Neural cell (in vitro differentiated cells): ENCODE results near the gene WDR87. TPM values are rescaled to one million over a fixed set of nuclear protein-coding genes. Genes with fewer than 3 reads are reported as not detected.

Source experiments
- H2AFZ ChIP-seq: fragments of 200-600, 300-800 bp; sonication (generic), shearing (Covaris generic); 2 replicates; pipeline ENCODE4 v1.6.0; 2014; ENCODE audit warnings: low read depth, mild to moderate bottlenecking, antibody characterized with exemption, low read length, moderate library complexity
- H3F3A ChIP-seq: fragments of 200-600 bp; shearing (Covaris generic); 2 replicates; pipeline ENCODE4 v1.6.1; 2016; ENCODE audit warnings: mild to moderate bottlenecking, moderate library complexity, mixed read lengths, antibody characterized with exemption, low read length; ENCODE audit not compliant: insufficient read depth, poor library complexity, severe bottlenecking
- H3K27ac ChIP-seq: fragments of 200-600, 300-800 bp; sonication (generic), shearing (Covaris generic); 2 replicates; pipeline ENCODE4 v1.5.1; 2014; ENCODE audit warnings: mild to moderate bottlenecking, low read length, moderate library complexity
- H3K27me3 ChIP-seq: fragments of 300-800, 200-600 bp; sonication (generic), shearing (Covaris generic); 2 replicates; pipeline ENCODE4 v1.6.0; 2014; ENCODE audit warnings: mild to moderate bottlenecking, low read depth, low read length, moderate library complexity; ENCODE audit not compliant: insufficient read depth
- H3K36me3 ChIP-seq: fragments of 300-800, 200-600 bp; sonication (generic), shearing (Covaris generic); 2 replicates; pipeline ENCODE4 v1.5.1; 2014; ENCODE audit warnings: mild to moderate bottlenecking, antibody characterized with exemption, low read length, moderate library complexity; ENCODE audit not compliant: insufficient read depth
- H3K4me2 ChIP-seq: fragments of 300-800, 200-600 bp; sonication (generic), shearing (Covaris generic); 2 replicates; pipeline ENCODE4 v1.6.0; 2014; ENCODE audit warnings: mild to moderate bottlenecking, low read length
- H3K4me3 ChIP-seq: fragments of 300-800, 200-600 bp; sonication (generic), shearing (Covaris generic); 2 replicates; pipeline ENCODE4 v1.5.1; 2014; ENCODE audit warnings: mild to moderate bottlenecking, low read length, moderate library complexity
- H3K79me2 ChIP-seq: fragments of 200-600 bp; shearing (Covaris generic); replicated peaks from 2 replicates; pipeline ENCODE4 v1.6.0; 2014; ENCODE audit warnings: mild to moderate bottlenecking, low read length, moderate library complexity; ENCODE audit not compliant: insufficient read depth
- H3K9ac ChIP-seq: fragments of 300-800, 200-600 bp; sonication (generic), shearing (Covaris generic); 2 replicates; pipeline ENCODE4 v1.6.1; 2016; ENCODE audit warnings: mild to moderate bottlenecking, low read length, mixed read lengths
- H3K9me2 ChIP-seq: fragments of 200-600 bp; shearing (Covaris generic); 2 replicates; pipeline ENCODE4 v1.6.1; 2016; ENCODE audit warnings: mild to moderate bottlenecking, low read length, mixed read lengths; ENCODE audit not compliant: insufficient read depth
- H3K9me3 ChIP-seq: fragments of 200-600, 300-800 bp; sonication (generic), shearing (Covaris generic); 2 replicates; pipeline ENCODE4 v1.6.1; 2016; ENCODE audit warnings: mild to moderate bottlenecking, mixed run types, low read length, moderate library complexity, mixed read lengths
- H4K20me1 ChIP-seq: fragments of 200-600 bp; shearing (Covaris generic); 2 replicates; pipeline ENCODE4 v1.6.1; 2016; ENCODE audit warnings: mild to moderate bottlenecking, mixed run types; ENCODE audit not compliant: insufficient read depth
- CTCF ChIP-seq: fragments of 450-650 bp; IDR thresholded peaks from 2 replicates; pipeline ENCODE4 v1.5.1; 2014; ENCODE audit warnings: antibody characterized with exemption, mild to moderate bottlenecking, moderate library complexity; ENCODE audit not compliant: poor library complexity, severe bottlenecking
- EP300 ChIP-seq: fragments of 450-650 bp; conservative IDR thresholded peaks from 2 replicates; pipeline ENCODE4 v1.6.1; 2014; ENCODE audit warnings: antibody characterized with exemption, mild to moderate bottlenecking, moderate library complexity; ENCODE audit not compliant: poor library complexity, severe bottlenecking
- EZH2 ChIP-seq: fragments of 200-600, 300-800 bp; shearing (Covaris generic), sonication (generic); IDR thresholded peaks from 2 replicates; pipeline ENCODE4 v1.6.1; 2014; ENCODE audit warnings: antibody characterized with exemption, low read length, borderline replicate concordance, mild to moderate bottlenecking; ENCODE audit not compliant: insufficient read depth, poor library complexity, severe bottlenecking
- MXI1 ChIP-seq: fragments of 450-650 bp; conservative IDR thresholded peaks from 2 replicates; pipeline ENCODE4 v1.6.1; 2014; ENCODE audit warnings: antibody characterized with exemption, mild to moderate bottlenecking; ENCODE audit not compliant: poor library complexity, severe bottlenecking
- POLR2AphosphoS5 ChIP-seq: IDR thresholded peaks from 2 replicates; pipeline ENCODE4 v1.6.1; 2012
- REST ChIP-seq: IDR thresholded peaks from 2 replicates; pipeline ENCODE4 v1.6.1; 2012; ENCODE audit warnings: borderline replicate concordance
- SMC3 ChIP-seq: fragments of 450-650 bp; conservative IDR thresholded peaks from 2 replicates; pipeline ENCODE4 v1.6.1; 2014; ENCODE audit warnings: antibody characterized with exemption, mild to moderate bottlenecking, moderate library complexity; ENCODE audit not compliant: poor library complexity
- polyA plus RNA-seq: library from polyadenylated mRNA; depleted of rRNA; stranded (reverse); fragments of >200 nt; gene quantifications from 2 replicates; pipeline ENCODE4 v1.2.3, GENCODE V29; 2014

WDR87 gene
- polyA plus RNA-seq, 1 donor from 2014 or later = not detected

- no peaks in the 10 kb centered on the region for H3K27me3 ChIP-seq
- no peak overlapping the region for H2AFZ ChIP-seq
- no peak overlapping the region for H3K9ac ChIP-seq
- H3K4me2 ChIP-seq = no peak overlapping the region
- no peaks in the 10 kb centered on the region for H3F3A ChIP-seq
- H4K20me1 ChIP-seq = no peaks in the 10 kb centered on the region
- H3K36me3 ChIP-seq = no peaks in the 10 kb centered on the region
- no peak overlapping the region for H3K27ac ChIP-seq
- TF ChIP-seq EP300 (no peak), POLR2AphosphoS5 (no peak)
- no peaks in the 10 kb centered on the region for H3K9me3 ChIP-seq
- no peaks in the 10 kb centered on the region for H3K9me2 ChIP-seq
- H3K4me3 ChIP-seq = no peak overlapping the region
- no peaks in the 10 kb centered on the region for H3K79me2 ChIP-seq
Observed at GRCh38 chr19:37855098-37855497, 51.3 kb downstream of the WDR87 start.

- Histone ChIP-seq H3K9me3 (no peaks in the 10 kb centered on the region), H3K9me2 (no peaks in the 10 kb centered on the region), H3F3A (no peaks in the 10 kb centered on the region), H3K4me3 (no peak overlapping the region), H3K27ac (no peak overlapping the region), H3K4me2 (no peak overlapping the region), H3K9ac (no peak overlapping the region), H3K36me3 (no peaks in the 10 kb centered on the region), H3K79me2 (no peaks in the 10 kb centered on the region), H4K20me1 (no peaks in the 10 kb centered on the region), H3K27me3 (no peaks in the 10 kb centered on the region), H2AFZ (no peak overlapping the region)
- TF ChIP-seq MXI1 = no peak
- no peak for TF ChIP-seq CTCF
- TF ChIP-seq EZH2 = no peak
- TF ChIP-seq SMC3 = no peak
- no peak for TF ChIP-seq REST
Observed at GRCh38 chr19:37845932-37846331, 60.5 kb downstream of the WDR87 start.

Other genes starting within 250 kb of the WDR87 start
- gene ZNF607, start 186.8 kb downstream of the WDR87 start, polyA plus RNA-seq = 8.9 and 13.4 TPM in 2 replicates
- gene ZNF573, start 127.0 kb downstream of the WDR87 start, polyA plus RNA-seq = 7.6 and 9.1 TPM in 2 replicates
- gene SIPA1L3, start 614 bp upstream of the WDR87 start, polyA plus RNA-seq = 1.5 and 2.8 TPM in 2 replicates